Keratinocyte (primary cell): ENCODE results near the gene NUAK1. TPM values are rescaled to one million over a fixed set of nuclear protein-coding genes. Genes with fewer than 3 reads are reported as not detected.

ENCODE experiments used
- DNase-seq: peaks from one replicate; pipeline ENCODE4 v3.0.0-alpha.2; 2011; ENCODE audit warnings: low read depth, missing footprints, low spot score
- FAIRE-seq: peaks from 2 replicates; lab custom pipeline; 2011; peaks lifted over from hg19 to GRCh38; lab: Jason Lieb, UNC
- H2AFZ ChIP-seq: 2 replicates; pipeline ENCODE4 v1.6.0; 2012; ENCODE audit warnings: low read length, control low read depth, inconsistent platforms; ENCODE audit not compliant: control insufficient read depth
- H3K27ac ChIP-seq: 2 replicates; pipeline ENCODE4 v1.5.1; 2011; ENCODE audit warnings: low read length; ENCODE audit not compliant: control insufficient read depth, insufficient read depth
- H3K27me3 ChIP-seq: 3 replicates; pipeline ENCODE4 v1.6.0; 2011; ENCODE audit warnings: low read length; ENCODE audit not compliant: control insufficient read depth, insufficient read depth; ENCODE audit errors: extremely low read depth
- H3K36me3 ChIP-seq, 2 experiments: 2 replicates in 1 of 2; 3 replicates in 1 of 2; pipeline ENCODE4 v1.5.1; 2011; ENCODE audit warnings: low read length in 2 of 2, mild to moderate bottlenecking in 1 of 2; ENCODE audit not compliant: control insufficient read depth in 2 of 2, insufficient read depth in 2 of 2; ENCODE audit errors: extremely low read depth in 1 of 2
- H3K4me1 ChIP-seq: 3 replicates; pipeline ENCODE4 v1.5.1; 2011; ENCODE audit warnings: low read length; ENCODE audit not compliant: control insufficient read depth, insufficient read depth; ENCODE audit errors: extremely low read depth
- H3K4me2 ChIP-seq: 3 replicates; pipeline ENCODE4 v1.6.0; 2011; ENCODE audit warnings: low read depth, low read length; ENCODE audit not compliant: control insufficient read depth, insufficient read depth; ENCODE audit errors: extremely low read depth
- H3K4me3 ChIP-seq, 3 experiments: fragments of 200-600 bp in 1 of 3; sonication (generic) in 1 of 3; 2 replicates in 2 of 3; 3 replicates in 1 of 3; pipeline ENCODE4 v1.5.1; 2011 to 2016; ENCODE audit warnings: low read length in 3 of 3, mild to moderate bottlenecking in 3 of 3, control low read depth in 2 of 3, inconsistent platforms in 1 of 3, low read depth in 1 of 3, mixed read lengths in 1 of 3, mixed run types in 1 of 3, moderate library complexity in 1 of 3; ENCODE audit not compliant: control insufficient read depth in 2 of 3, insufficient read depth in 2 of 3; ENCODE audit errors: extremely low read depth in 1 of 3
- H3K79me2 ChIP-seq: 2 replicates; pipeline ENCODE4 v1.6.0; 2012; ENCODE audit warnings: low read length; ENCODE audit not compliant: control insufficient read depth, insufficient read depth
- H3K9ac ChIP-seq: 3 replicates; pipeline ENCODE4 v1.6.0; 2011; ENCODE audit warnings: low read length; ENCODE audit not compliant: control insufficient read depth, insufficient read depth; ENCODE audit errors: extremely low read depth
- H3K9me1 ChIP-seq: 3 replicates; pipeline ENCODE4 v1.6.0; 2011; ENCODE audit warnings: low read length; ENCODE audit not compliant: control insufficient read depth, insufficient read depth; ENCODE audit errors: extremely low read depth
- H3K9me3 ChIP-seq: 2 replicates; pipeline ENCODE4 v1.5.1; 2012; ENCODE audit warnings: low read depth, low read length; ENCODE audit not compliant: control insufficient read depth
- H4K20me1 ChIP-seq: 3 replicates; pipeline ENCODE4 v1.6.0; 2011; ENCODE audit warnings: low read length; ENCODE audit not compliant: control insufficient read depth, insufficient read depth; ENCODE audit errors: extremely low read depth
- CTCF ChIP-seq, 3 experiments: IDR thresholded peaks in 1 of 3; conservative IDR thresholded peaks in 1 of 3; optimal IDR thresholded peaks in 1 of 3; 2 replicates in 2 of 3; 3 replicates in 1 of 3; pipeline versions ENCODE3 to v1.5.1; 2011; ENCODE audit warnings: low read length in 3 of 3, mild to moderate bottlenecking in 3 of 3, moderate library complexity in 2 of 3, control low read depth in 1 of 3, inconsistent platforms in 1 of 3; ENCODE audit not compliant: insufficient read depth in 2 of 3; ENCODE audit errors: extremely low read depth in 1 of 3
- EZH2 ChIP-seq: IDR thresholded peaks from one replicate; pipeline ENCODE4 v1.6.1; 2012; ENCODE audit warnings: inconsistent platforms, mild to moderate bottlenecking, low read length, moderate library complexity
- dilution Hi-C: fragments of 300-500 bp; cut with MboI; formaldehyde crosslinking; loops from one replicate; pipeline ENCODE4 v1.7.0; 2020; ENCODE audit warnings: low sequenced_read_pairs; ENCODE audit not compliant: extremely low pct_ligation_motif_present
- polyA plus RNA-seq, 5 experiments: library from polyadenylated mRNA; depleted of rRNA in 3 of 5; stranded (reverse) in 3 of 5; stranded (forward) in 1 of 5; unstranded in 1 of 5; fragments of >200 nt; gene quantifications; 1 replicate in 1 of 5; 2 replicates in 3 of 5; 3 replicates in 1 of 5; pipeline versions ENCODE4 v1.2.1 to v1.2.3, GENCODE V29; 2011 to 2012; ENCODE audit warnings: missing spikeins in 2 of 5, low read depth in 1 of 5, low replicate concordance in 1 of 5

The NUAK1 gene
- polyA plus RNA-seq, 1 donor (not counting 4 experiments of a cell fraction or from before 2014, with no cell fraction given) = 12.3 TPM

DNA sequence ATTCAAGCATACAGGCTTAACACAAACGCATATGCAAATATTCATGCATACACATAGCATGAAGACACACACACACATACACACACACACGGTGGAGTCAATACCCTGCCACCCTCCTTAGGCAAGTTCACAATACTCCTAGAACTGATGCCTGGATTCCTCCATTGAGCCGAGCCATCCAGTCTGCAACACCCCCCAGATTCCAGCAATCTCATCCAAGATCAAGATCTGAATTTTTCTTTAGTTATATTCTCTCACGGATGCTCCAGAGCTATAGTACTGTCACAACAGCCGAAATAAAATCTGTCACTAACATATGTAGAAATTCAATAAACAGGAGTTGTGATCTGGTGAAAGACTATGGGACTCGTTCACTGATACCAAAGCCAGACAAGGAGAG is 110.8 kb downstream of the NUAK1 start:
- H3K9ac ChIP-seq = no peak overlapping the region
- no peaks in the 10 kb centered on the region for H4K20me1 ChIP-seq
- no peak overlapping the region for H3K4me2 ChIP-seq
- no peaks in the 10 kb centered on the region for H3K36me3 ChIP-seq
- no peaks in the 10 kb centered on the region for H3K79me2 ChIP-seq
- H3K27ac ChIP-seq = no peak overlapping the region
- no peak overlapping the region for H2AFZ ChIP-seq
- TF ChIP-seq EZH2 (no peak), CTCF (optimal IDR thresholded peaks at IDR 0.05 in 1 of 3, IDR thresholded peaks at IDR 0.05 in 1 of 3, conservative IDR thresholded peaks at IDR 0.05 in 1 of 3; ENCODE audit: extremely low read depth in 1 of 3, insufficient read depth in 2 of 3, low read length in 3 of 3) (no peak)
- H3K27me3 ChIP-seq = no peaks in the 10 kb centered on the region
- H3K4me3 ChIP-seq = no peak overlapping the region
- DNase-seq = no peak
- no peak for FAIRE-seq
- H3K9me1 ChIP-seq = no peaks in the 10 kb centered on the region
- dilution Hi-C loops = no loop called here
- H3K4me1 ChIP-seq = peaks cover 23% of the 10 kb centered on the region
- no peaks in the 10 kb centered on the region for H3K9me3 ChIP-seq

DNA sequence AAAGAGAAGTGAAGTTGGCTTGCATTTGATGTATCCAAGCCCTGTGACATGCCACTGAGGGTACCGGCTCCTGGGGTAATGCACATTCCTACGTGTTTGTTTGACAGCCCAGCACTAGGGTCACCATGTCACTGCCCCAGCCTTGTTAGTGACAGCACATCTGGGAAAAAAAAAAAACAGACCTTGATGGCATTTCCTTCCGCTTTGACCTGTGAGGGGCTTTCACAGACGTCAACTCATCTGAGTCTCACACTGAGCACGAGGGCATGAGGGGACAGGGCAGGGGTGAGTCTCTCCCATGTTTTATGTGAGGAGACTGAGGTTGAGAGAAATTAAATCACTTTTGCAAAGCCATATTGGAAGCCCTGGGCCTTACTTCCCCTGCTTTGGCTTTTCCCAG is 111.5 kb downstream of the NUAK1 start:
- DNase-seq = no peak
- TF ChIP-seq EZH2 = no peak
- no peak for TF ChIP-seq CTCF (optimal IDR thresholded peaks at IDR 0.05 in 1 of 3, IDR thresholded peaks at IDR 0.05 in 1 of 3, conservative IDR thresholded peaks at IDR 0.05 in 1 of 3; ENCODE audit: extremely low read depth in 1 of 3, insufficient read depth in 2 of 3, low read length in 3 of 3)
- H3K9me1 ChIP-seq = no peaks in the 10 kb centered on the region
- H3K27me3 ChIP-seq = no peaks in the 10 kb centered on the region
- H3K79me2 ChIP-seq = no peaks in the 10 kb centered on the region
- no peaks in the 10 kb centered on the region for H3K36me3 ChIP-seq
- H3K9me3 ChIP-seq = no peaks in the 10 kb centered on the region
- no peak for FAIRE-seq
- H3K4me3 ChIP-seq = no peak overlapping the region
- H3K4me1 ChIP-seq = peaks cover 20% of the 10 kb centered on the region
- dilution Hi-C loops = no loop called here
- H4K20me1 ChIP-seq = no peaks in the 10 kb centered on the region
- H2AFZ ChIP-seq = no peak overlapping the region
- no peak overlapping the region for H3K9ac ChIP-seq
- no peak overlapping the region for H3K4me2 ChIP-seq
- no peak overlapping the region for H3K27ac ChIP-seq
